HG03378 (cell line): ENCODE results near the gene KLHL25.
"Not testable (repeated sequence)": the region's sequence is repeated elsewhere in the genome, so short reads cannot be mapped to it uniquely, and the experiment has no call there.

Source experiments
- ATAC-seq: cut with Tn5 transposase; IDR thresholded peaks from one replicate; pipeline ENCODE4 v1.9.1; 2021; ENCODE audit warnings: mild to moderate bottlenecking, moderate library complexity; ENCODE audit not compliant: unreplicated experiment

KLHL25 gene

DNA sequence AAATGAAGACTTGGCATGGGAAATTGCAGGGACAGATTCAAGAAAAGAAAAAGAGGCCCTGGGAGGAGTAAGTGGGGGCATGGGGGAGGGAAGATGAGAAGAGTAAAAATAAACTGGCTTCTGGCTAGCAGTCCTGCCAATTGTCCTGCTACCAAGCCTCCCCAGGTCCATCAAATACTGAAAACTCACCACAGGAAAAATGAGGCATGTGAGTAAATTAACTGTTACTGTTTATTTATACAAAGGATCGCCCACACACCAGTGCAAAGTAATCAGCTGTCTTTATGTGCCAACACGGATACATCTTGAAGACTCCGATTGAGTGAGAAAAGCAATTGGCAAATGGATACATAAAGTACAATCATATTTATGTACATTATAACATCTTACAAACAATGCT is 10.7 kb upstream of the KLHL25 start:
- ATAC-seq, result no peak

DNA sequence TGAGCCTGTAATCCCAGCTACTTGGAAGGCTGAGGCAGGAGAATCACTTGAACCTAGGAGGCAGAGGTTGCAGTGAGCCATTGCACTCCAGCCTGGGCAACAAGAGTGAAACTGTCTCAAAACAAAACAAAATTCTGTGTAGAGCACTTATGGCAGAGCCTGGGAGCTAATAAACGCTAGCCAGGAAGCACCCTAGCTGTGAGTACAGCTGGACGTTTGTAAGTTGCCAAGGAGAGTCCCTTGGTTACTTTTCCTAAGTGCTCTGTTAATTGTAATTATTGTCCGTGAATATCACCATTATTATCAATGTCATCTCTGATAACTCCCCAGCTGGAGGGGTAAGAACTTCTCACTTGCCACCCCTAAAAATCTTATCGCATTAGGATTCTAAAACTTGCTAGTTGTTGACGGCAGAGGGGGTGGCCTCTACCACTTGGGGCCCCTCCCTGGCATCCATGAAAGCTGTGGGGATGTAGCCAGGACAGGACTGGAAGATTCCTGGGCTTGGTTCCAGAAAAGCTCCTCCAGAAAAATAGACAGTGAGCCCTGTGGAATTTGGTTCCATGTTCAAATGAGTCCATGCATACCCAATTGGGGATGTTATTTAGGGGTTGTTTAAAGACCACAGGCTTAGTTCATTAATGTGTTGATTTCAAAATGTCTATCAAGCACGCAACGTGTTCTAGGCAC is 9.9 kb upstream of the KLHL25 start:
- ATAC-seq, result no peak

- not testable (repeated sequence) for ATAC-seq
These were observed 7.9 kb upstream of the KLHL25 start for GRCh38 chr15:85802617-85803016.

DNA sequence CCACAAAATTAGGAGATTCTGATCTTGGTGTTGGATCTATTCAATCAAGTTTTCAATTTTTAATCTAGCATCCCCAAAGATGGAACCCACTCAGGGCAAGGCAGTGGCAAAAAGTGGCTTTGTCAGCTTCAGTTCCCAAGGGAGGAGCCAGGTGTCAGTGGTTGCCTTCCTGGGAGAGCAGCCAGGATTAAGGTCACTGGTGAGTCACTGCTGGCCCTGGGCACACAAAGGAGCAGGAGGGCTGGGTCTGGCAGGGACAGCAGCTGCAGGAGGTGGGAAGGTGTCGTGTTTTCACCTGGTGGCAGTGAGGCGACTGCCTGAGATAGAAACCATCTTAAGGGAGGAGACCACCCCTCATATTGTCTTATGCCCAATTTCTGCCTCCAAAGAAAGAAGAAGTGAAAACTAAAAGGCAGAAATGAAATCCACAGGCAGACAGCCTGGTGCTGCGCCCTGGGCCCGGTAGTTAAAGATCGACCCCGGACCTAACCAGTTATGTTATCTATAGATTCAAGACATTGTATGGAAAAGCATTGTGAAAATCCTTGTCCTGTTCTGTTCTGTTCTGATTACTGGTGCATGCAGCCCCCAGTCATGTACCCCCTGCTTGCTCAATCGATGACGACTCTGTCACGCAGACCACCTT is 5.9 kb upstream of the KLHL25 start:
- ATAC-seq, result no peak

GRCh38 chr15:85796371-85796770 is 1.6 kb upstream of the KLHL25 start:
- ATAC-seq, result not testable (repeated sequence)

DNA sequence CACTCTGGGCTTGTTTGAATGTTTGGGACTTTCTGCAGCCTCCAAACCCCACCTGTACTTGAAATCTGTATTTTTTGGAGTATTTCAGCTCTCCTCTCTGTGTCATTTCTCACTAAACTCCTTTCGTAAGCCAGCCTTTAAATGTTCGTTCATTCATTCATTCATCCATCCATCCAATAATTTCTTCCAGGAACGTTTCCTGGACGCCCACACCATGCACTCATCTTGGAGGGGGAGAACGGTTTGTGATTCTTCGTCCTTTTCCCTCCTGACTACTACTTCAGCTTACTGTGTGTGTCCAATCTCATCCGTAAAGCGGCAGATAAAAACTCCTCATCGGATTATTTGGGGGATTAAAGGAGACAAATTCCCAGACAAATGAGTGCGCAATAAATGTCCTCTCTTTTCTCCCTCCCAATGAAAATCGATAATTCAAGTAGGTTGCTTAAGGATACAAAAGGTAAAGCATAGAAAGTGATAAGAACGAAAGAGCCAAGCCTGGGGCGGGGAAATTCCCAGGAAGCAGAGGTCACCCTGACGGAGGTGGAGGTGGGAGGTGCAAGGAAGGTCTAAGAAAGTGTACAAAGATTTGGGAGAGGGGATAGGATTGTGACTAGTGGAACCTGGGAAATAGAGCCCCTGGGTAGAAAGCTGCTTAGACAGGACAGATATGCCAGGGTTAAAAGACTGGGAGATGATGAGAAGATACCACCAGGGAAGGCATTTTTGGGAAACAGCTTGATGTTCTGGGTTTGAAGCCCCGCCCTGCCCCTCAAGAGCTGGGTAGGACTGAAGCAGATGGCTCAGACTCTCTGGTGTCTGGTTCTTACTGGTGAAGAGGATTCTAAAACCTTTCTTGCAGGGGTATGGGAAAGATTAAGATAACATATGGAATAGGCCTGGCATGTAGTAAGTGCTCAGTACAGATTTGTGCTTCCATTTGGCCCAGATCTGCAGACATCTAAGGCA is 896 bp upstream of the KLHL25 start:
- no peak for ATAC-seq

GRCh38 chr15:85793641-85794597 is 806 bp downstream of the KLHL25 start:
- peak; percentile 39 for ATAC-seq

DNA sequence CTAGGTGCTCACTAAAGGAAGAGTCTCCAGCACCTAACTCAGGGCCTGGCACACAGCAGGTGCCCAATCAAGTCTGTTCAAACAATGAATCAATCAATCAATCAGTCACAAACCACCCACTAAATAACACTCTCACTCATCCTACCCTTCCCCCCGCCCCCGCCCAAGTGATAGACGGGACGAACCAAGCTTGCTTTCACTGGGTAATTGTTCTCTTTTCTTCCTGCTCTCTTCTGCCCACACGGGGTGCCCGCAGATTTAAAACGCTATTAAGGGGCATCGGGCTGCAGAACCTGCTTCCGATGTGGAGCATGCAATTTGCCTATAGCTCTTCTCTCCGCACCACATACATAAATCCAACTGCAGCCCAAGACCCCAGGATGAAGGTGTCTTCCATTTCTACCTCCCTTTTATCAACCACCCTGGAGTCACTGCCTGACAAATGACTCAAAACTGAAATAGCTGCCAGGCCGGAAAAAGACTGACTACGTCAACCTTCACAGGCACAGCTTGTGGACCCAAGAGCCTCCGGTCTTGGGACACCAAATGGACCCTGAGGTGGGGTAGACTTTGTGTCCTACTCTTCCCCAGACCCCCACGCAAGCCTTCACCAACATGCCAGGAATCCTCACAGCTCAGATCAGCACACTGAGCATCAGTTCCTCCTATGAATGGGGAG is 1.7 kb downstream of the KLHL25 start:
- ATAC-seq, result no peak

GRCh38 chr15:85792102-85792731 is 2.5 kb downstream of the KLHL25 start:
- ATAC-seq, result no peak

DNA sequence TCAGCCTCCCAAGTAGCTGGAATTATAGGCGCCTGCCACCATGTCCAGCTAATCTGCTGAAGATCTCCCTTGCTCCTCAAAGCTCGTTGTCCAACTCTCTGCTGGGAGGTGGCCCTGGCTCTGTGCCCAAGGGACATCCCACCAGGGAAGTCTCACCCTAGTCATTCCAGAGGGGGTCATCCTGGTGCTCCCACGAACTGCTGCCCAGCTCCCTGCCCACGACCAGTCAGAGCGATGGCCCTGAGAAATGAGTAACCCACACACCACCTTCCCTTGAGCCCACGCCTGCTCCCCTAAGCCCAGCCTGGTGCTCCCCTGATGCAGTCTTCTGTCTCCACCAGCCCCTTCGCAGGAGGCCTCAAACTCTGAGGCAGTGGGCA is 5.2 kb downstream of the KLHL25 start:
- ATAC-seq, result no peak

DNA sequence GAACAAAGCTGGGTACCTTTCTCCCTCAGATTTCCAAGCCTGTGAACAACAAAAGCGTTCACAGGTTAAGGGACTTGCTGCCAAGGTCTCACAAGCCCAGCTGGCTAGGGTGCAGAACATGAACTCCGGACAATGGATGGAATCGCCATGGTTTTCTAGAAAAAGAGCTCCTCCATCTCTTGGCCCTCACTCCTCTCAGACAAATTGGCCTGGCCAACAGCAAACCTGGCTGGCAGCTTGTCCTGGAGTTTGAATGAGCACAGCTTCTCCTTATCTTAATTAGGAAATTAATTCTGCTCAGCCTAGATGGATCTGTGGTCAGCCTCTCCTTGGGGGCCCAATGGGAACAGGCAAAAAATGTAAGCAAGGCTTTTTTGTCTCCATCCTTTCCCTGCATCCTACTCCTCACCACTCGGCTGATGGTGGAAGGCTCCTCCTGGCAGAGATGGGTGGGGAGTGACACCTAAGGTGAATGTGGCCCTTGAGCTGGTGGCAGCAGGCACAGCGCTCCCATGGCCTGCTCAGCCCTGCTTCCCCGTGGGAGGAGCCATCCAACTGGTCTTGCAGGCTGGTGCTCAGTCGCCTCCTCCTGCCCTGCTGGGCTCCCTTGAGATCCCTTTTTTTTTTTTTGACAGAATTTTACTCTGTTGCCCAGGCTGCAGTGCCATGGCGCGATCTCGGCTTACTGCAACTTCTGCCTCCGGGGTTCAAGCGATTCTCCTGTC is 5.8 kb downstream of the KLHL25 start:
- no peak for ATAC-seq

DNA sequence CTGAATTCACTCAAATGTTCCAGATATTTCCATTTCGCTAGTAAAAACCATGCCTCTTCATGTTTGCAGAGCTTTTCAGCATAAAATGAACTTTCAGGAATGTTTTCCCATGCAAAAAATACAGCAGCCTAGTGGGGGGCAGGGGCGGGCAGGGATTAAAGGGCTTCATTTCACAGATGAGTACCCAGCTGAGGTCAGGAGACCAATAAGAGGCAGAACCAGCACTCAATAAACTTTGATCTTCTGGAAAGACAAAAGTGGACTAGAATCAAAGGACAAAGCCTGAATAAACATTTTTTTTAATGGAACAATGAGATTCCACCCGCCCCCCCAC is 8.0 kb downstream of the KLHL25 start:
- no peak for ATAC-seq

DNA sequence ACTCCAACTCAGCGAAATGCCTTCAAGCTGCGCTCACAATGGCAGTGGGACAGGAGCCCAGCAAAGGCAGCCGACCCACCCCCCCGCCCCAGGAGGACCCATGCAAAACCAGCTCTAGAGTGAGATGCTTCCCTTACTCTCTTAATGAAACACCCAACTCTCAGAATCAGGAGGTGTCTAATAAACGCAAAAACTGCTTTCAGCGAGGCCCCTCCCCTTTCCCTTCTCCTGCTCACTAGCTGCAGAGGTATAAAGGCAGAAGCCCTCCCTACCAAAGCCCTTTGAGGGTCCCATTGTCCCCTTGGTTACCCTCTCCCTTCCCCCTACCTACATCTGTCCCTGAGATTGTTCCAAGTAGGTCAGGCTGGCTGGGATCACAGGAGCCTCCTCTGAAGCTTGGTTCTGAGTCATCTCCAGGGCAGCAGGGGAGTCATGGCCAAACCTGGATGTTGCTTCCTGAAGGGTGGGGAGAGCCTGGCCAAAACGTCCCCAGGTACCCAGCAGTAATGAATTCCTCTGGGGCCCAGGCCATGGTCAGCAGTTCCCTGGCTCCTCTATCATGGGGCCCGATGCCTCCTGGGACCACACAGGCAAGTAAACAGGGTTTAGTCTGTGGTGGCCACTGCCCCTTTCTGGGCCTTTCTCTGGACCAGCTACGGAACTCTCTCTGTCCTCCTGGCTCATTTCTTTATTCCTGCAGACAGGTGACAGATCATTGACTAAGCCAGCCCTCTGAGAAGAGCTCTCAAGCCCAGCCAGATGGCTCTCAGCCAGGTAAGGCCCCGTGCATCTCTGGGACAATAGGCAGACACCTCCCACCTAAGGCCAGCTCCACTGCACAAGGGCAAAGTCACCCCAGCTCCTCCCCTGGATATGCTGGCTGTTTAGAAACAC is 8.6 kb downstream of the KLHL25 start:
- no peak for ATAC-seq

- no peak for ATAC-seq
These were observed 12.7 kb downstream of the KLHL25 start for GRCh38 chr15:85782064-85782463.

- ATAC-seq, result no peak
These were observed 13.6 kb downstream of the KLHL25 start for GRCh38 chr15:85781099-85781498.

- no peak for ATAC-seq
These were observed 14.3 kb downstream of the KLHL25 start for GRCh38 chr15:85780225-85780985.

- ATAC-seq, result no peak
These were observed 15.5 kb downstream of the KLHL25 start for GRCh38 chr15:85779249-85779648.
